Coronary artery (tissue), 2 donors: ENCODE data around the gene DHRS11.
"Not testable (repeated sequence)": the region's sequence is repeated elsewhere in the genome, so short reads cannot be mapped to it uniquely, and the experiment has no call there.

Experiments used
- DNase-seq: peaks from one replicate; pipeline ENCODE4 v3.0.0-alpha.2; 2017; ENCODE audit warnings: low spot score
- H3K27ac ChIP-seq, 2 donors: fragments of 200-600 bp; sonication (generic); one replicate each; pipeline ENCODE4 v1.5.1; 2016 to 2019
- H3K4me3 ChIP-seq: fragments of 200-600 bp; sonication (generic); 2 replicates; pipeline ENCODE4 v1.5.1; 2016; ENCODE audit warnings: mild to moderate bottlenecking, moderate library complexity
- TF ChIP-seq, protein P1 (sequence below): fragments of 200-600 bp; sonication (generic); IDR thresholded peaks from one replicate; pipeline ENCODE4 v1.5.1; 2019; ENCODE audit warnings: antibody characterized with exemption

Gene DHRS11

DNA sequence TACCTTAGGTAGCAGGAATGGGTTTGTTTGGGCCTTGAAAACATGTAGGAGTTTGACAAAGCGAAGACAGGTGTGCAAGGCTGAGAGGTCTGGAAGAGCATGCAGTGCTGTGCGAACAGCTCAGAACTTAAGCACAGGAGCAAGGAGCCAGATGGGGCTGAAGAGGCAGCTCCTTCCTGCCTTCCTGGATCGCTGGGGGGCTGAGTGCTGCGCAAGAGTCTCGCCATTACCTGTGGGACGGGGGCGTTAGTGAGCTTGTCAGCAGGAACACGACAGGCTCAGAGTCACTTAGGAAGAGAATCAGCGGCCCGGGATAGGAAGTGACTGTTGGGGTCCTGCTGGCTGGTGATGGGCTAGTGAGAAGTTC lies 9.2 kb downstream of the DHRS11 start:
- DNase-seq: no peak
- TF ChIP-seq, protein P1, sequence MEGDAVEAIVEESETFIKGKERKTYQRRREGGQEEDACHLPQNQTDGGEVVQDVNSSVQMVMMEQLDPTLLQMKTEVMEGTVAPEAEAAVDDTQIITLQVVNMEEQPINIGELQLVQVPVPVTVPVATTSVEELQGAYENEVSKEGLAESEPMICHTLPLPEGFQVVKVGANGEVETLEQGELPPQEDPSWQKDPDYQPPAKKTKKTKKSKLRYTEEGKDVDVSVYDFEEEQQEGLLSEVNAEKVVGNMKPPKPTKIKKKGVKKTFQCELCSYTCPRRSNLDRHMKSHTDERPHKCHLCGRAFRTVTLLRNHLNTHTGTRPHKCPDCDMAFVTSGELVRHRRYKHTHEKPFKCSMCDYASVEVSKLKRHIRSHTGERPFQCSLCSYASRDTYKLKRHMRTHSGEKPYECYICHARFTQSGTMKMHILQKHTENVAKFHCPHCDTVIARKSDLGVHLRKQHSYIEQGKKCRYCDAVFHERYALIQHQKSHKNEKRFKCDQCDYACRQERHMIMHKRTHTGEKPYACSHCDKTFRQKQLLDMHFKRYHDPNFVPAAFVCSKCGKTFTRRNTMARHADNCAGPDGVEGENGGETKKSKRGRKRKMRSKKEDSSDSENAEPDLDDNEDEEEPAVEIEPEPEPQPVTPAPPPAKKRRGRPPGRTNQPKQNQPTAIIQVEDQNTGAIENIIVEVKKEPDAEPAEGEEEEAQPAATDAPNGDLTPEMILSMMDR: no peak
- H3K4me3 ChIP-seq: peak overlapping the region; percentile 95
- peak overlapping the region; percentile 64 to 93 for H3K27ac ChIP-seq

DNA sequence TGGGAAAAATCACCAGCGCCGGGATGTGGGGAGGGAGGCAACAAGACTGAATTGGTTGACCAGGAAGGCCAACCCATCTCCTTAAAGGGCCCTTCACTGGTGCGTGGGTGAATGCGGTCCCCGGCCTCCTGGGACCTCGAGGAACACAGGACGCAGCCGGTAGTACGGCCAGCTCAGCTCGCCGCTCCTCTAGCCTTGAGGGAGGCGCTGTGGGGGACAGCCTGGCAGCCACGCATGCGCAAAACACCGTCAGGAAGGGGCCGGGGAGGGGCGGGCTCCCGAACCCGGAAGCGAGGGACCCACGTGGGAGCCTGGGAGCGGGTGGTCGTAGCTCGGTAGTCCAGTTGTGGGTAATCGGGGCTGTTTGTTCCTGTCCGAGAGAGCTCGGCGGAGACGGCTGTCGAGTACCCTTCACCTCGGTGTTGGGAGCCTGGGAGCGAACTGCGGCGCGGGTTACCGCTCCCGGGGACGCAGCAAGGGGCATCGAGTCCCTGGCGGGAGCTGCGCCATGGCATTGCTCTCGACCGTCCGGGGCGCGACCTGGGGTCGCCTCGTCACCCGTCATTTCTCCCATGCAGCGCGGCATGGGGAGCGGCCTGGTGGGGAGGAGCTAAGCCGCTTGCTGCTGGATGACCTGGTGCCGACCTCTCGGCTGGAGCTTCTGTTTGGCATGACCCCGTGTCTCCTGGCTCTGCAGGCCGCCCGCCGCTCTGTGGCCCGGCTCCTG lies 9.8 kb downstream of the DHRS11 start, which contains the start of gene MRM1:
Gene MRM1 (plus strand): TSS at position 281 of the 727 bp plus-strand sequence. CDS start 228 bp downstream, at position 509.
- H3K27ac ChIP-seq: peak within 1 kb of the TSS; percentile 64 to 93
- peak within 1 kb of the TSS; percentile 95 for H3K4me3 ChIP-seq
- DNase-seq: peak; percentile 94
- TF ChIP-seq, protein P1: no peak

DNA sequence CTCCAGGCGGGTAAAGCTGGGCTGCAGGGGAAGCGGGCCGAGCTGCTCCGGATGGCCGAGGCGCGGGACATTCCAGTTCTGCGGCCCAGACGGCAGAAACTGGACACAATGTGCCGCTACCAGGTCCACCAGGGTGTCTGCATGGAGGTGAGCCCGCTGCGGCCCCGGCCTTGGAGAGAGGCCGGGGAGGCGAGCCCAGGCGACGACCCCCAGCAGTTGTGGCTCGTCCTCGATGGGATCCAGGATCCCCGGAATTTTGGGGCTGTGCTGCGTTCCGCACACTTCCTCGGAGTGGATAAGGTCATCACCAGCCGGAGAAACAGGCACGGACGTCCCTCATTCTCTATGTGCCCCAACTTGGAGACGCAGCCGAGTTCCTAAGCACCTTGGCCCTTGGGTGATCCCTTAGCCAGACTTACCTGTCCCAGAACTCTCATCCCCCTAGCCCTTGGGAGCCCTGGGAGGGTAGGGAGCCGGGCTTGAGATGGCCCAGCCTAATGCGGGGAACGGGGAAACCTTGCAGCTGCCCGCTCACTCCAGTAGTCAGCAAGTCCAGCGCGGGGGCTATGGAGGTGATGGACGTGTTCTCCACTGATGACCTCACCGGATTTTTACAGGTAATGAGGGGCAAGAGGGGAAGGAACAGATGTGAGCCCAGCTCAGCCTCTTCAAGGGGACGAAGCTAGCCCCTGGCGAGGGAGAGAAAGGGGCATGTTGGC lies 10.5 kb downstream of the DHRS11 start:
- peak overlapping the region in 1 of 2 donors; percentile 93 for H3K27ac ChIP-seq
- no peak for DNase-seq
- TF ChIP-seq, protein P1: no peak
- H3K4me3 ChIP-seq: peak overlapping the region; percentile 95

DNA sequence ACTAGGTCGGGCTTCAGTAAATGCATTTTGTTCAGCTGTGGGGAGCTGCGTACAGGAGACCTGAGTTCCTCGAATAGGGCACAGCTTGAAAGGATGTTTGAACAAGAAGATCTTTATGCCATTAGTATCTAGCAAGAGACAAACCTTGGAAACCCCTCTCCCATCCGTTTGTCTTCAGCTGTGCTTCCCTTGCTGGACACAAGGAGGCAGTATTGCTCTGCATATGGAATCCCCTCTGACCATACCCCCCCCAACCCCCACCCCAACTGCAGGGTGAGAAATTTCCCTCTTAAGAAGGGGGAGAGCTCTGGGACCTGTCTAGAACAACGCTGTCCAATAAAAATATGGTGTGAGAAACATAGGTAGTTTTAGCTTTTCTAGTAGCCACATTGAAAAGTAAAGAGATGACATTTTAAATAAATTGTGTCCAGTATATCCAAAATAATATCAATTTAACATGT lies 11.3 kb downstream of the DHRS11 start:
- Histone ChIP-seq H3K4me3 (peak overlapping the region; percentile 95), H3K27ac (no peak overlapping the region)
- TF ChIP-seq, protein P1: peak; percentile 61
- no peak for DNase-seq

DNA sequence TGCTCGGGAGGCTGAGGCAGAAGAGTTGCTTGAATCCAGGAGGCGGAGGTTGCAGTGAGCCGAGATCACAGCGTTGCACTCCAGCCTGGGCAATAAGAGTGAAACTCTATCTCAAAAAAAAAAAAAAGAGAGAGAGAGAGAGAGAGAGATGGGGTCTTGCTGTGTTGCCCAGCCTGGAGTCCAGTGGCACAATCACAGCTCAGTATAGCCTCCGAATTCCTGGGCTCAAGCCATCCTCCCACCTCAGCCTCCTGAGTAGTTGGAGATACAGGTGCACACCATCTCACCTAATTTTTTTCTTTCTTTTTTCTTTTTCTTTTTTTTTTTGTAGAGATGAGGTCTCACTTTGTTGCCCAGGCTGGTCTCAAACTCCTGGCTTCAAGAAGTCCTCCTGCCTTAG lies 13.3 kb downstream of the DHRS11 start:
- not testable (repeated sequence) for DNase-seq, H3K27ac ChIP-seq, H3K4me3 ChIP-seq

DNA sequence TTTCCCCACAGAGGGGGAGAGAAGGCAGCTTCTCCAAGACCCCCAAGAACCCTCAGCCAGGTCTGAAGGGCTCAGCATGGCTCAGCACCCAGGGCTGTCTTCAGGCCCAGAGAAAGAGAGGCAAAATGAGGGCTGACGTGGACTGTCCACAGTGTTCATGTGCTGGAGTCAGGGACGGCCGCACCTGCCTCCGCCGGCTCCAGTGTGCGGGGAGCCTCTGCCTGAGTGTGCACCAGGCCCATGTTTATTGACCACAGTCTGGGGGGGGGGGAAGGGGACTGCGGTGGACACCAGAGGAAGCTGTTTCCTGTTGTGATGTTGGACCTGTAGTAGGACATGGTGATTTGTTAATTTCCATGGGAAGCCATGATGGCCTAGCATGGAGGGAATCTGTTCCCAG lies 16.6 kb downstream of the DHRS11 start:
- no peak overlapping the region for H3K4me3 ChIP-seq
- no peak for DNase-seq
- no peak overlapping the region for H3K27ac ChIP-seq
- TF ChIP-seq, protein P1: no peak

DNA sequence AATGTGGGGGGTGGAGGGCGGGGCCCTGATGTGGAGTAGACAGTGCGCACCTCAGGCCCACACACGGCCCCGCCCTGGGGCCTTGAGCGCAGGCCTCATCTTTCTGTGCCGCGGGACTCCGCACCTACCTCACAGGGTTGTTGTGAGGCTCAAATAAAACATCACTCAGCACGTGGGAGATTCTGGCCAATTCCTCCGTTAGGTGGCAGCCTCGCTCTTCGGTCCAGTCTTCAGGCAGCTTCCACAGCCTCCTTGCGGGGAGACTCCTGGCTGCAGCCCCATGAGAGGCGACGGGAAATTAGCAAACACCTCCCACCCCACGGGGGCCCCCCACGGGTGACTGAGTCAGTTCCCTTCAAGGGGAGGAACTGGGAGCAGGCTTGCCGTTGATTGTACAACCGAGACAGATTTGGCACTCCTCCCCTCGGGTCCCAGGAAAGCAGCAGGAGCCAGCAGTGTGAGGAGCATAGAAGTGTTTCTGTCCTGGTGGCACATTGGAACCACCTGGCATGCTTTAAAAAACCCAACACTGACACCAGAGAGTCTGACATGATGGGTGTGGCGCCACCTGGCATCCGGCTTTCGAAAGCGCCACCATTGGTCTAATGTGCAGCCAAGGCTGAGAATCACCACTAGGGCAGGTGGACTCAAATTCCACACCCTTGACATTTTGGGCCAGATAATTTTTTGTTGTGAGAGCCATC lies 17.3 kb downstream of the DHRS11 start:
- TF ChIP-seq, protein P1: peak; percentile 28
- no peak for DNase-seq
- Histone ChIP-seq H3K27ac (no peak overlapping the region), H3K4me3 (no peak overlapping the region)
